Neutrophil (primary cell): ENCODE data around the gene SMARCA5.

Experiments used
- H3K27ac ChIP-seq: fragments of 200-600 bp; sonication (generic); 2 replicates; pipeline ENCODE4 v1.5.1; 2016; ENCODE audit warnings: mild to moderate bottlenecking, moderate library complexity
- H3K27me3 ChIP-seq: fragments of 200-600 bp; sonication (generic); 2 replicates; pipeline ENCODE4 v1.6.0; 2016; ENCODE audit warnings: mild to moderate bottlenecking
- H3K36me3 ChIP-seq: fragments of 200-600 bp; sonication (generic); 2 replicates; pipeline ENCODE4 v1.5.1; 2017
- H3K4me1 ChIP-seq, 2 experiments: fragments of 200-600 bp in 1 of 2; sonication (generic) in 1 of 2; 1 replicate in 1 of 2; 2 replicates in 1 of 2; pipeline versions ENCODE4 v1.5.1 to v1.6.1; 2013 to 2016; ENCODE audit warnings: low read depth in 1 of 2, low read length in 1 of 2, mild to moderate bottlenecking in 1 of 2, moderate library complexity in 1 of 2; ENCODE audit not compliant: control insufficient read depth in 1 of 2, insufficient read depth in 1 of 2
- H3K4me3 ChIP-seq, 2 experiments: fragments of 200-600 bp in 1 of 2; sonication (generic) in 1 of 2; 1 replicate in 1 of 2; 2 replicates in 1 of 2; pipeline ENCODE4 v1.5.1; 2013 to 2016; ENCODE audit warnings: low read depth in 1 of 2, low read length in 1 of 2, mild to moderate bottlenecking in 1 of 2, moderate library complexity in 1 of 2
- H3K9me3 ChIP-seq: fragments of 200-600 bp; sonication (generic); 2 replicates; pipeline ENCODE4 v1.5.1; 2016
- TF ChIP-seq, protein P1 (sequence below): fragments of 200-600 bp; sonication (generic); IDR thresholded peaks from 2 replicates; pipeline ENCODE4 v1.5.1; 2016; ENCODE audit warnings: antibody characterized with exemption

The SMARCA5 gene

DNA sequence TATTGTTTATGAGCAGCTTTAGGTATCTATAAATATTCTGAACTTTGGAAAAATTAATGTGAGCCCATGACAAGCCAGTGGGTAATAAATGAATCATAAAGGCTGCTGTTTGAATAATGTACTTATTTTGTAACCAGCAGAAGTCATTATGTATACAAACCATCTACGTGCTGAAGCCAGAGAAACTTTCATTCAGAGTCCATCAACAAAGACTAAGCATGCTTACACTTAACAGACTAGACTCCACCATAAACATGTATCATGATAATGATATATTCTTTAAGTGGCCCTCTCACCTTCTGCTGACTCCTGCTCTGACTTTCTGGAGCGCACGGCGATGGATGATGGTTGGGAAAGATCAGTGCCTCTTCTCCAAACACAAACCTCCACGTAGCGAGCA, 72.0 kb downstream of the SMARCA5 start:
- no peak overlapping the region for H3K27ac ChIP-seq
- TF ChIP-seq, protein P1, sequence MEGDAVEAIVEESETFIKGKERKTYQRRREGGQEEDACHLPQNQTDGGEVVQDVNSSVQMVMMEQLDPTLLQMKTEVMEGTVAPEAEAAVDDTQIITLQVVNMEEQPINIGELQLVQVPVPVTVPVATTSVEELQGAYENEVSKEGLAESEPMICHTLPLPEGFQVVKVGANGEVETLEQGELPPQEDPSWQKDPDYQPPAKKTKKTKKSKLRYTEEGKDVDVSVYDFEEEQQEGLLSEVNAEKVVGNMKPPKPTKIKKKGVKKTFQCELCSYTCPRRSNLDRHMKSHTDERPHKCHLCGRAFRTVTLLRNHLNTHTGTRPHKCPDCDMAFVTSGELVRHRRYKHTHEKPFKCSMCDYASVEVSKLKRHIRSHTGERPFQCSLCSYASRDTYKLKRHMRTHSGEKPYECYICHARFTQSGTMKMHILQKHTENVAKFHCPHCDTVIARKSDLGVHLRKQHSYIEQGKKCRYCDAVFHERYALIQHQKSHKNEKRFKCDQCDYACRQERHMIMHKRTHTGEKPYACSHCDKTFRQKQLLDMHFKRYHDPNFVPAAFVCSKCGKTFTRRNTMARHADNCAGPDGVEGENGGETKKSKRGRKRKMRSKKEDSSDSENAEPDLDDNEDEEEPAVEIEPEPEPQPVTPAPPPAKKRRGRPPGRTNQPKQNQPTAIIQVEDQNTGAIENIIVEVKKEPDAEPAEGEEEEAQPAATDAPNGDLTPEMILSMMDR: no peak
- H3K9me3 ChIP-seq: no peaks in the 10 kb centered on the region
- no peaks in the 10 kb centered on the region for H3K27me3 ChIP-seq
- H3K36me3 ChIP-seq: no peaks in the 10 kb centered on the region
- no peak overlapping the region for H3K4me3 ChIP-seq
- no peaks in the 10 kb centered on the region for H3K4me1 ChIP-seq

DNA sequence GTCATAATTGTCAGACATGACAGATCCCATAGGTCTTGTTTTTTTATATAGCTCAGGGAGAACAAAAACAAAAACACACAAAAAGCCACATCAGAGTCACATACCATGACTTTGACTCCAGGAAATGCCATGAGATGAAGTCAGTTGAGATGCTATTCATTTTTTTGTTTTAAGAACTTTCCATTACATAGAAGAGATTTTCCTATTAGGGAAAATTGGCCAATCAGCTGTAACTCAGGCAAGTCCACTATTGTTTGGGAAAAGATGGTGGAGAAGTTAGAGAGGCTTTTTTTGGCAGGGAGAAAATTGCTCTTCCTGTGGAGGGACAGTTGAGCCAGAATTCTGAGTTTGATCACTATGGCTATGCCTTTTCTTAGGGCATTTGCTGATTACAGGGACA, 72.6 kb downstream of the SMARCA5 start:
- H3K4me3 ChIP-seq: no peak overlapping the region
- H3K9me3 ChIP-seq: no peaks in the 10 kb centered on the region
- H3K36me3 ChIP-seq: no peaks in the 10 kb centered on the region
- TF ChIP-seq, protein P1: no peak
- H3K27ac ChIP-seq: no peak overlapping the region
- H3K4me1 ChIP-seq: no peaks in the 10 kb centered on the region
- no peaks in the 10 kb centered on the region for H3K27me3 ChIP-seq

DNA sequence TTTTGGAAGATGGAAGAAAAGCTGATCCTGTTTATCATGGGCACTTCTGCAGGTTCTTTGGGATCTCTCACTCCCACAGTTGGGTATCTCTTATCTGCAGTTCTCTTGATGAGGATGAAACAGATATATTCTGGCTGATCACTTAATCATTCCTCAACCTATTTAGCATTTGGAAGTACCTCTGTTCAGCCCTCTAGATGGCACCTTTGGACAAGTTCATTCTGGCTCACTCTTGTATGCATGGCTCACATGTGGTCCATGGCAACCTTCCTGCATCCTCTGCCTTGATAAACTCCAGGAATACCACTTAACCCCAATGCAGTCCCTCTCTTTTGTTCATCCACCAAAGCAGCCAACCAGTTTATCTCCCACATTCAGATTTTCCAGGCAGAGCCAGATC, 74.2 kb downstream of the SMARCA5 start:
- Histone ChIP-seq H3K9me3 (no peaks in the 10 kb centered on the region), H3K4me1 (no peaks in the 10 kb centered on the region), H3K36me3 (no peaks in the 10 kb centered on the region), H3K27me3 (no peaks in the 10 kb centered on the region), H3K27ac (no peak overlapping the region), H3K4me3 (no peak overlapping the region)
- TF ChIP-seq, protein P1: no peak

DNA sequence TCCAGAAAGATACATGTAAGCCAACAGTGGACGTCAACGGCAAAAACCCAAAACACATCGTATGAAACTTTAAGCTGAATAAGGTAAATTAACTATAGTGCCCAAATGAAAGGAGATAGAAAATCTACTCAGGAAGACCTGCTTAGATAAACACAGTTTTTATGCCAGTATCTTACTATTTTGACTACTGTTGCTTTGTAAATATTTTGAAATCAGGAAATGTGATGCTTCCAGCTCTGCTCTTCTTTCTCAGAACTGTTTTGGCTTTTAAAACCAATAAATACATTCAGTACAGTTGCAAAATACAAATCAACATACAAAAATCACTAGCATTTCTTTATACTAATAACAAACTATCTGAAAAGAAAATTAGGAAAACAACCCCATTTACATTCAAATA, 83.8 kb downstream of the SMARCA5 start:
- no peaks in the 10 kb centered on the region for H3K27me3 ChIP-seq

DNA sequence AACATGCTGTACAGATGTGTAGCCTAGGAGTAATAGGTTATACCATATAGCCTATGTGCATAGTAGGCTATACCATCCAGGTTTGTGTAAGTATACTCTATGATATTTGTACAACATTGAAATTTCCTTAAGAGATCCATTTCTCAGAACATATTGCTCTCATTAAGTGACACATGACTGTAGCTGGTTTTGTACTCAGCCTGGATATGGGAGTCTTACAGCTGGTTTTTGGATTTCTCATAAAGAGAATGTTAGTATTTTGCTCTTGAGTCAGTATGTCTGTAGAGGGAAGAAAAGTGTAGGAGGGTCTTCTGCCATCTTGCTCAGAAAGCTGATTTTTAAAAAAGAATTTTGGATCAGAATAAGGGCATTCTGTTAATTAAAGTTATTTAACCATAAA, 85.3 kb downstream of the SMARCA5 start:
- H3K36me3 ChIP-seq: no peaks in the 10 kb centered on the region
- H3K9me3 ChIP-seq: no peaks in the 10 kb centered on the region
- TF ChIP-seq, protein P1: no peak
- H3K4me3 ChIP-seq: no peak overlapping the region
- H3K27ac ChIP-seq: no peak overlapping the region
- H3K27me3 ChIP-seq: no peaks in the 10 kb centered on the region
- H3K4me1 ChIP-seq: no peaks in the 10 kb centered on the region

More for the DNA sequence above, 83.8 kb downstream of the SMARCA5 start:
- Histone ChIP-seq H3K27ac (no peak overlapping the region), H3K9me3 (no peaks in the 10 kb centered on the region), H3K4me3 (no peak overlapping the region), H3K36me3 (no peaks in the 10 kb centered on the region), H3K4me1 (no peaks in the 10 kb centered on the region)
- TF ChIP-seq, protein P1: no peak

DNA sequence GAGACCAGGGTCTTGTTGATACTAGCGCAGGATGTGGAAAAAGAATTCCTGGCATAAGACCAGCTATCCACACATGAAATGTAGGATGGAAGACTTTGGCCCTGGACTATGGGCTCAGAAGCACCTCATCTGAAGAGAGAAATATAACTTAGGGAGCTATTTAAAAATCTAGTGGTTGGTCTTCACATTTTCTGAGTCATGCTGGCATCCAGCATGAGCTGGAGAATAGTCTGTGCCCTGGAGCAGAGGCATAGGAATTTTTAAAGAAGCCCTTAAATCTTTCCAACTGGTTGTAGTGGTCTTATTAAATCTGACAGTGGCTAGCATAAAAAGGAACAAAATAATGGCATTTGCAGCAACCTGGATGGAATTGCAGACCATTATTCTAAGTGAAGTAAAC, 86.3 kb downstream of the SMARCA5 start:
- Histone ChIP-seq H3K27me3 (no peaks in the 10 kb centered on the region), H3K4me3 (no peak overlapping the region), H3K9me3 (no peaks in the 10 kb centered on the region), H3K4me1 (no peaks in the 10 kb centered on the region), H3K36me3 (no peaks in the 10 kb centered on the region), H3K27ac (no peak overlapping the region)
- TF ChIP-seq, protein P1: no peak
